Testis (tissue), 3 donors: ENCODE results near the gene PHF21A. TPM values are rescaled to one million over a fixed set of nuclear protein-coding genes. Genes with fewer than 3 reads are reported as not detected.

Source experiments
- DNase-seq: peaks from one replicate; pipeline ENCODE4 v3.0.0-alpha.2; 2019
- H3K27ac ChIP-seq, 2 donors: fragments of 200-600 bp; sonication (generic); one replicate each; pipeline ENCODE4 v1.5.1; 2019
- H3K27me3 ChIP-seq: fragments of 200-600 bp; sonication (generic); one replicate; pipeline ENCODE4 v1.5.1; 2019
- H3K36me3 ChIP-seq: fragments of 200-600 bp; sonication (generic); one replicate; pipeline ENCODE4 v1.5.1; 2017; ENCODE audit warnings: low read depth; ENCODE audit errors: missing control alignments
- H3K4me1 ChIP-seq: fragments of 200-600 bp; sonication (generic); one replicate; pipeline ENCODE4 v1.5.1; 2019
- H3K4me3 ChIP-seq, 2 donors: fragments of 200-600 bp; sonication (generic); one replicate each; pipeline ENCODE4 v1.5.1; 2017 to 2019
- H3K9me3 ChIP-seq: fragments of 200-600 bp; sonication (generic); one replicate; pipeline ENCODE4 v1.5.1; 2017
- POLR2A ChIP-seq: fragments of 450-650 bp; IDR thresholded peaks from one replicate; pipeline ENCODE4 v1.6.1; 2017; ENCODE audit warnings: antibody characterized with exemption, mild to moderate bottlenecking, moderate library complexity
- WGBS, 2 donors: methylation state at CpG; one replicate each; pipeline ENCODE4 v1.1.5; 2018; 5-methylcytosine and 5-hydroxymethylcytosine counted together
- intact Hi-C: fragments of 100-400 bp; cut with DNase I; formaldehyde crosslinking; loops from one replicate; pipeline ENCODE4 v1.15.1; 2023; ENCODE audit warnings: low total_unique reads
- polyA plus RNA-seq: library from polyadenylated mRNA; stranded (reverse); fragments of 350-450 nt; fragmentation: Illumina TruSeq; extraction: RNeasy Lipid Tissue Mini Kit (QIAGEN cat#74804); gene quantifications from one replicate; pipeline ENCODE4 v1.2.3, GENCODE V29; 2014; ENCODE audit warnings: low read depth, low replicate concordance; ENCODE audit not compliant: insufficient read depth
- total RNA-seq, 2 donors: library from RNA; depleted of rRNA; stranded (reverse); fragments of >200 nt; gene quantifications; one replicate each; pipeline ENCODE4 v1.2.3, GENCODE V29; 2016
- TF ChIP-seq, protein P1 (sequence below), 3 experiments: fragments of 450-650 bp in 2 of 3; fragments of 200-600 bp in 1 of 3; sonication (generic) in 1 of 3; IDR thresholded peaks; one replicate each; pipeline ENCODE4 v1.5.1; 2016 to 2019; ENCODE audit warnings: antibody characterized with exemption in 3 of 3, mild to moderate bottlenecking in 2 of 3, moderate library complexity in 1 of 3

The PHF21A gene
- total and polyA plus RNA-seq, 3 donors from 2014 or later, result 53.5 to 83.2 (median 56.6) TPM

DNA sequence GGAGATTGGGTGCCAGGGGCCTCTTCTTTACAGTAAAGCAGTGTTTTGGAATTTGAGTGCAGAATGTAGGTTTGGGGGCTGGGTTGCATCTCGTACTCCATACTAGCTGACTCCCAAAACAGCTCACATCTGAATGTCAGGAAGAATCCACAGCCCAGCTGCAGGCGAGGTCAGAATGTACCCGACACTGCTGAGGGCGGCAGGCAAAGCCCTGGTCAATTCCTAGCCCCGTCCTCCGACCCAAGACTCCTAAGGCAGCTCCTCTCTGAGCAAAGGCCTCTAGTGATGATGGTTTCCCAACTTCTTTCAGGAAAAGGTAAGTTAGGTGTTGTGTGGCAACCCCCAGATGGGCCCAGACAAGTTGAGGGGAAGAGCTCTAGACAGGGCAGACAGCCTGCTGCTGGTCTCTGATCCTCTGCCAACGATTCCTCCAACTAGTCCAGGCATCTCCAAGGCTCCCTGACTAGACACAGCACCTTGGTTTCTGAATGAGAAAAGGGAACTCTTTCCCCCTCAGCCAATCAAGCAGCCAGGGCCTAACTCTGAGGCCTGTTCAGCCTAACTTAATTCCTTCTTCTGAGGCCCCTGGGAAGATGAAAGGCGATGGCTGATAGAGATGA, 190.2 kb downstream of the PHF21A start:
- Histone ChIP-seq H3K4me3 (no peak overlapping the region), H3K27me3 (no peaks in the 10 kb centered on the region), H3K4me1 (no peaks in the 10 kb centered on the region), H3K36me3 (no peaks in the 10 kb centered on the region), H3K9me3 (no peaks in the 10 kb centered on the region), H3K27ac (no peak overlapping the region)
- intact Hi-C loops, result no loop called here
- TF ChIP-seq POLR2A, result no peak
- TF ChIP-seq, protein P1, sequence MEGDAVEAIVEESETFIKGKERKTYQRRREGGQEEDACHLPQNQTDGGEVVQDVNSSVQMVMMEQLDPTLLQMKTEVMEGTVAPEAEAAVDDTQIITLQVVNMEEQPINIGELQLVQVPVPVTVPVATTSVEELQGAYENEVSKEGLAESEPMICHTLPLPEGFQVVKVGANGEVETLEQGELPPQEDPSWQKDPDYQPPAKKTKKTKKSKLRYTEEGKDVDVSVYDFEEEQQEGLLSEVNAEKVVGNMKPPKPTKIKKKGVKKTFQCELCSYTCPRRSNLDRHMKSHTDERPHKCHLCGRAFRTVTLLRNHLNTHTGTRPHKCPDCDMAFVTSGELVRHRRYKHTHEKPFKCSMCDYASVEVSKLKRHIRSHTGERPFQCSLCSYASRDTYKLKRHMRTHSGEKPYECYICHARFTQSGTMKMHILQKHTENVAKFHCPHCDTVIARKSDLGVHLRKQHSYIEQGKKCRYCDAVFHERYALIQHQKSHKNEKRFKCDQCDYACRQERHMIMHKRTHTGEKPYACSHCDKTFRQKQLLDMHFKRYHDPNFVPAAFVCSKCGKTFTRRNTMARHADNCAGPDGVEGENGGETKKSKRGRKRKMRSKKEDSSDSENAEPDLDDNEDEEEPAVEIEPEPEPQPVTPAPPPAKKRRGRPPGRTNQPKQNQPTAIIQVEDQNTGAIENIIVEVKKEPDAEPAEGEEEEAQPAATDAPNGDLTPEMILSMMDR (IDR thresholded peaks at IDR 0.05), result no peak
- no peak for DNase-seq
- WGBS, 2 donors, result 57 to 72% methylated on average over 5 to 8 of the region's 8 CpGs

- H3K4me3 ChIP-seq, result no peak overlapping the region
- 76 to 88% methylated on average over 13 to 14 of the region's 14 CpGs for whole genome bisulfite sequencing, 2 donors
- intact Hi-C loops, result no loop called here
- no peaks in the 10 kb centered on the region for H3K27me3 ChIP-seq
- DNase-seq, result no peak
- H3K4me1 ChIP-seq, result no peaks in the 10 kb centered on the region
- no peaks in the 10 kb centered on the region for H3K9me3 ChIP-seq
- H3K36me3 ChIP-seq, result no peaks in the 10 kb centered on the region
- no peak for TF ChIP-seq POLR2A
- TF ChIP-seq, protein P1 (IDR thresholded peaks at IDR 0.05), result no peak
- H3K27ac ChIP-seq, result no peak overlapping the region
Measured at GRCh38 chr11:45930031-45930794, 191.0 kb downstream of the PHF21A start.

DNA sequence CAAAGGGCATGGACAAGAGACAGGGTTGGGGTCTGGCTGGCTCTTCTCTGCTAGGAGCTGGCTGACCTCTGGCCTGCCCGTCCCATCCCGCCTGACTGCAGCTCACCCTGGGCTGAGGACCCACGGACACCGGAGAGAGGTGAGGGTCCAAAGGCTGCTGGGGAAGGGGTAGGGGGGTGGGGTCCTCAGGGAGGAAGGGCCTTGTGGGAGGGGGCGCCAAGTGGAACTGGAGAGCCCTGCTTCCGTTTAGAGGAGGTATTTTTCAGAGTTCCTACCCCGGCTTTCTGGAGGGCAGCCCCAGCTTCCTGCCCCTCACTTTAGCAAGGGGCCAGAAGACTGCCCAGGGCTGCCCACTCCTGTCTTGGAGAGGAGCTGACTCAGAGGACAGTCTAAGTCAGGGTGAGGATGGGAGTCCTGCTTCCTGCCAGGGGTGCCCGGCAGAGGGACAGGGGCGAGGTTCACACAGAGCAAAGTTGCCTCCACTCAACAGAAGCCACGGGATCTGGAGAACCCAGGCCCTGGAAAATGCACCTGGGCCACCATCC, 191.7 kb downstream of the PHF21A start:
- intact Hi-C loops, result no loop called here
- Histone ChIP-seq H3K9me3 (no peaks in the 10 kb centered on the region), H3K4me1 (no peaks in the 10 kb centered on the region), H3K27ac (no peak overlapping the region), H3K4me3 (no peak overlapping the region), H3K27me3 (no peaks in the 10 kb centered on the region), H3K36me3 (no peaks in the 10 kb centered on the region)
- no peak for DNase-seq
- TF ChIP-seq POLR2A, result no peak
- TF ChIP-seq, protein P1 (IDR thresholded peaks at IDR 0.05), result no peak
- 81 to 90% methylated on average over 10 of the region's 10 CpGs for WGBS, 2 donors

DNA sequence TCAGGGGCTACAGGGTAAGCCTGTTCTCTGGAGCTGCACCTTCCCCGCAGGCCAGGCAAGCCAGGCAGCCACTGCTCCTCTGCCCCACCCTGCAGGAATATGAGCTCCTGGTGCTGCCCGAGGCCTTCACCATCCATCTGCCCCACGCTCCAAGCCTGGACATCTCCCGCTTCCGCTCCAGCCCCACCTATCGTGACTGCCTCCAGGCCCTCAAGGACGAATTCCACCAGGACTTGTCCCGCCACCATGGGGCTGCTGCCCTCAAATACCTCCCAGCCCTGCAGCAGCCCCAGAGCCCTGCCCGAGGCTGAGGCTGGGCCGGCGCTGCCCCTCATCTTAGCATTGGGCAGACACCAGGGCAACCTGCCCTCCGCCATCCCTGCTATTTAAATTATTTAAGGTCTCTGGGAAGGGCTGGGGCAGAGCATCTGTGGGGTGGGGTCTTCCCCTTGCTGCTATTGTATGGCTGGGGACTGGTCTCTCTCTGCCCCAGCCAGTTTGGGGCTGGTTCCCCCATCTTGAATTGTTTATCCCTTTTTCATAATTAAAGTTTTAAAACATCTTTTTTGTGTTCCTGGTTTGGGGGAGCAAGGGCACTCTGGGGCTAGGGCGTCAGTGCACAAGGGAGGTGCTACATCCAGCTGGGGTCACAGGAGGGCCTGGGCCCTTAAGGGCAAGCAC, 192.6 kb downstream of the PHF21A start:
- H3K27ac ChIP-seq, result no peak overlapping the region
- intact Hi-C loops, result no loop called here
- H3K4me1 ChIP-seq, result no peaks in the 10 kb centered on the region
- no peak for DNase-seq
- H3K36me3 ChIP-seq, result no peaks in the 10 kb centered on the region
- no peak for TF ChIP-seq POLR2A
- TF ChIP-seq, protein P1 (IDR thresholded peaks at IDR 0.05), result no peak
- no peak overlapping the region for H3K4me3 ChIP-seq
- WGBS, 2 donors, result 68 to 69% methylated on average over 13 of the region's 13 CpGs
- H3K27me3 ChIP-seq, result no peaks in the 10 kb centered on the region
- H3K9me3 ChIP-seq, result no peaks in the 10 kb centered on the region
